Neuronal stem cell (in vitro differentiated cells): ENCODE data around the gene ATP2A1.

Source experiments
- DNase-seq: peaks from one replicate; pipeline ENCODE4 v3.0.0-alpha.2; 2013; ENCODE audit warnings: low spot score
- H2AFZ ChIP-seq: one replicate; pipeline ENCODE4 v1.6.1; 2013; ENCODE audit warnings: mild to moderate bottlenecking, low read length, inconsistent platforms
- H2AK5ac ChIP-seq: 2 replicates; pipeline ENCODE4 v1.6.1; 2013; ENCODE audit warnings: low read depth, mild to moderate bottlenecking, inconsistent platforms, low read length, moderate library complexity, mixed read lengths
- H2BK120ac ChIP-seq: 2 replicates; pipeline ENCODE4 v1.6.1; 2013; ENCODE audit warnings: low read depth, mild to moderate bottlenecking, inconsistent platforms, low read length, moderate library complexity, mixed read lengths
- H2BK12ac ChIP-seq: one replicate; pipeline ENCODE4 v1.6.1; 2013; ENCODE audit warnings: low read length, inconsistent platforms
- H2BK15ac ChIP-seq: 2 replicates; pipeline ENCODE4 v1.6.1; 2013; ENCODE audit warnings: mild to moderate bottlenecking, low read length, inconsistent platforms, mixed read lengths
- H2BK5ac ChIP-seq: one replicate; pipeline ENCODE4 v1.6.1; 2013; ENCODE audit warnings: inconsistent platforms, mild to moderate bottlenecking, low read length, moderate library complexity
- H3K14ac ChIP-seq: one replicate; pipeline ENCODE4 v1.6.1; 2013; ENCODE audit warnings: low read length, inconsistent platforms
- H3K18ac ChIP-seq: 2 replicates; pipeline ENCODE4 v1.6.1; 2013; ENCODE audit warnings: low read length, inconsistent platforms
- H3K23ac ChIP-seq: 2 replicates; pipeline ENCODE4 v1.6.1; 2013; ENCODE audit warnings: low read depth, mild to moderate bottlenecking, mixed read lengths, low read length, inconsistent platforms; ENCODE audit not compliant: poor library complexity
- H3K27ac ChIP-seq: replicated peaks from 3 replicates; pipeline ENCODE4 v1.5.1; 2013; ENCODE audit warnings: low read length, inconsistent platforms
- H3K27me3 ChIP-seq, 3 experiments: 2 replicates each; pipeline ENCODE4 v1.6.1; 2013; ENCODE audit warnings: low read length in 3 of 3, mild to moderate bottlenecking in 2 of 3, inconsistent platforms in 1 of 3, low read depth in 1 of 3, mixed read lengths in 1 of 3, moderate library complexity in 1 of 3; ENCODE audit not compliant: control insufficient read depth in 3 of 3, insufficient read depth in 3 of 3
- H3K36me3 ChIP-seq, 2 donors: replicated peaks in 1 of 2; 2 replicates each; pipeline ENCODE4 v1.6.1; 2013; ENCODE audit warnings: low read length in 2 of 2; ENCODE audit not compliant: control insufficient read depth in 2 of 2, insufficient read depth in 2 of 2
- H3K4ac ChIP-seq: 2 replicates; pipeline ENCODE4 v1.6.1; 2013; ENCODE audit warnings: inconsistent platforms, mild to moderate bottlenecking, low read length, moderate library complexity
- H3K4me1 ChIP-seq, 2 donors: 1 replicate in 1 of 2; 2 replicates in 1 of 2; pipeline ENCODE4 v1.6.1; 2013; ENCODE audit warnings: low read length in 2 of 2, low read depth in 1 of 2; ENCODE audit not compliant: control insufficient read depth in 2 of 2, insufficient read depth in 1 of 2
- H3K4me2 ChIP-seq: one replicate; pipeline ENCODE4 v1.6.1; 2013; ENCODE audit warnings: mild to moderate bottlenecking, low read length, inconsistent platforms; ENCODE audit not compliant: insufficient read depth, poor library complexity, severe bottlenecking
- H3K4me3 ChIP-seq, 2 donors: 2 replicates each; pipeline ENCODE4 v1.5.1; 2013; ENCODE audit warnings: low read length in 2 of 2, mild to moderate bottlenecking in 2 of 2, inconsistent platforms in 1 of 2, moderate library complexity in 1 of 2
- H3K79me1 ChIP-seq: one replicate; pipeline ENCODE4 v1.6.1; 2013; ENCODE audit warnings: low read depth, mild to moderate bottlenecking, inconsistent platforms, low read length, moderate library complexity
- H3K9ac ChIP-seq: one replicate; pipeline ENCODE4 v1.6.1; 2013; ENCODE audit warnings: mild to moderate bottlenecking, low read depth, low read length, inconsistent platforms; ENCODE audit not compliant: poor library complexity
- H3K9me3 ChIP-seq, 2 donors: replicated peaks in 1 of 2; 2 replicates each; pipeline versions ENCODE3 to v1.6.1; 2013; ENCODE audit warnings: low read length in 2 of 2, mild to moderate bottlenecking in 2 of 2, inconsistent platforms in 1 of 2, low read depth in 1 of 2, mixed read lengths in 1 of 2, moderate library complexity in 1 of 2; ENCODE audit not compliant: control insufficient read depth in 2 of 2, insufficient read depth in 1 of 2
- H4K8ac ChIP-seq: one replicate; pipeline ENCODE4 v1.6.1; 2013; ENCODE audit warnings: low read depth, mild to moderate bottlenecking, inconsistent platforms, low read length, moderate library complexity
- H4K91ac ChIP-seq: one replicate; pipeline ENCODE4 v1.6.1; 2013; ENCODE audit warnings: low read length, low read depth, mild to moderate bottlenecking, inconsistent platforms; ENCODE audit not compliant: poor library complexity
- WGBS, 2 donors: extraction: QIAGEN DNeasy Blood & Tissue Kit; methylation state at CpG; one replicate each; pipeline ENCODE4 v1.1.7; 2013; ENCODE audit warnings: missing lambda C conversion rate in 2 of 2, mixed read lengths in 1 of 2; ENCODE audit not compliant: insufficient read length in 2 of 2, insufficient replicate concordance in 1 of 2; ENCODE audit errors: extremely low coverage in 2 of 2; 5-methylcytosine and 5-hydroxymethylcytosine counted together

The ATP2A1 gene

DNA sequence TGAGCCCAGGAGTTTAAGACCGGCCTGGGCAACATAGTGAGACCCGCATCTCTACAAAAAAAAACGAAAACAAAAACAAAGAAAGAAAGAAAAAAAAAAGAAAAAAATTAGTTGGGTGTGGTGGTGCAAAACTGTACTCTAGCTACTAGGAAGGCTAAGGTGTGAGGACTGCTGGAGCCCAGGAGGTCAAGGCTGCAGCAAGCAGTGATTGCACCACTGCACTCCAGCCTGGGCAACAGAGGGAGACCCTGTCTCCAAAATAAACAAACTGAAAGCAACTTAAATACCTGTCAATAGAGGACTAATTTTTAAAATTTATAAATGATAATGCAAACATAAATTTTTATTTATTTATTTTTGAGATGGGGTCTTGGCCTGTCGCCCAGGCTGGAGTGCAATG is 17.3 kb downstream of the ATP2A1 start:
- no peak overlapping the region for H3K9ac ChIP-seq
- H3K4me2 ChIP-seq = no peak overlapping the region
- no peak overlapping the region for H4K8ac ChIP-seq
- H2AFZ ChIP-seq = no peak overlapping the region
- no peaks in the 10 kb centered on the region for H3K79me1 ChIP-seq
- H2BK15ac ChIP-seq = no peak overlapping the region
- H3K9me3 ChIP-seq = no peaks in the 10 kb centered on the region
- H3K36me3 ChIP-seq = peaks cover 5 to 14% of the 10 kb centered on the region in 2 donors
- no peak overlapping the region for H3K27ac ChIP-seq
- H3K23ac ChIP-seq = no peak overlapping the region
- H2BK5ac ChIP-seq = no peak overlapping the region
- H3K14ac ChIP-seq = no peak overlapping the region
- H2BK12ac ChIP-seq = no peak overlapping the region
- H3K4me3 ChIP-seq = no peak overlapping the region
- no peak overlapping the region for H3K4ac ChIP-seq
- H3K4me1 ChIP-seq = no peaks in the 10 kb centered on the region
- no peaks in the 10 kb centered on the region for H3K27me3 ChIP-seq
- H3K18ac ChIP-seq = no peak overlapping the region
- WGBS, 2 donors = no CpG with 5 or more reads among the region's 4 CpGs
- DNase-seq = no peak
- H2BK120ac ChIP-seq = no peak overlapping the region
- H2AK5ac ChIP-seq = no peak overlapping the region
- no peak overlapping the region for H4K91ac ChIP-seq

DNA sequence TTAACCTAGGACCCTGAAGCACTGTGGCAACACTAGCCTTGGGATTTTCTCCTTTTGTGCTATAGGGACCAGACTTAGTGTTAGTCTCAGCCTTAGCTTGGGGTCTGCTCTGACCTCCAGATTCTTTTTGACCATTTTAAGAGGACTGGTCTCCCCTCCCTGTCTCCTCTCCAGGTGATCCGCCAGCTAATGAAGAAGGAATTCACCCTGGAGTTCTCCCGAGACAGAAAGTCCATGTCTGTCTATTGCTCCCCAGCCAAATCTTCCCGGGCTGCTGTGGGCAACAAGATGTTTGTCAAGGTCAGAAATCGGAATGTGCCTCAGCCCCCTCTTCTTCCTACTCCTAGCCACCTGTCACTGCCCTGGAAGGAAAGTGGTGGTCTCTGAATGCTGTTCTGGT is 19.5 kb downstream of the ATP2A1 start:
- Histone ChIP-seq H4K91ac (no peak overlapping the region), H2BK120ac (no peak overlapping the region), H3K18ac (no peak overlapping the region), H2AFZ (no peak overlapping the region), H3K9ac (no peak overlapping the region), H3K4me1 (no peaks in the 10 kb centered on the region), H2BK15ac (no peak overlapping the region), H2BK5ac (no peak overlapping the region), H3K27ac (no peak overlapping the region), H3K9me3 (no peaks in the 10 kb centered on the region), H3K4me2 (no peak overlapping the region), H4K8ac (no peak overlapping the region), H2BK12ac (no peak overlapping the region), H2AK5ac (no peak overlapping the region), H3K23ac (no peak overlapping the region), H3K4ac (no peak overlapping the region), H3K79me1 (no peaks in the 10 kb centered on the region), H3K4me3 (no peak overlapping the region), H3K36me3 (peaks cover 5 to 15% of the 10 kb centered on the region in 2 donors), H3K27me3 (no peaks in the 10 kb centered on the region), H3K14ac (no peak overlapping the region)
- no CpG with 5 or more reads among the region's 4 CpGs for whole genome bisulfite sequencing, 2 donors
- DNase-seq = no peak

DNA sequence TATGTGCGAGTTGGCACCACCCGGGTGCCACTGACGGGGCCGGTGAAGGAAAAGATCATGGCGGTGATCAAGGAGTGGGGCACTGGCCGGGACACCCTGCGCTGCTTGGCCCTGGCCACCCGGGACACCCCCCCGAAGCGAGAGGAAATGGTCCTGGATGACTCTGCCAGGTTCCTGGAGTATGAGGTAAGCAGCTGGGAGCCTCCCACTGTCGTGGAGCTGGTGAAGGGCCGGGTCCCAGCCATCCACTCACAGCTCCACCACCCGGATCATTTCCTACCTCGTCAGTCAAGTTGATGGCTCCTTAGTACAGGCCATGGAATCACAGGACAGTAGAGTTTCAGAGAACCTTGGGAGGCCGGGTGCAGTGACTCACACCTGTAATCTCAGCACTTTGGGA is 20.0 kb downstream of the ATP2A1 start:
- no peaks in the 10 kb centered on the region for H3K27me3 ChIP-seq
- no peak overlapping the region for H2BK12ac ChIP-seq
- H3K4ac ChIP-seq = no peak overlapping the region
- no peak overlapping the region for H4K8ac ChIP-seq
- H2AFZ ChIP-seq = no peak overlapping the region
- H3K4me2 ChIP-seq = no peak overlapping the region
- no peak overlapping the region for H4K91ac ChIP-seq
- no peak overlapping the region for H3K9ac ChIP-seq
- no peak overlapping the region for H3K18ac ChIP-seq
- H3K36me3 ChIP-seq = peaks cover 5 to 15% of the 10 kb centered on the region in 2 donors
- no peak overlapping the region for H2BK120ac ChIP-seq
- H3K9me3 ChIP-seq = no peaks in the 10 kb centered on the region
- no peak overlapping the region for H2BK5ac ChIP-seq
- DNase-seq = no peak
- H3K4me3 ChIP-seq = no peak overlapping the region
- H3K14ac ChIP-seq = peak overlapping the region; percentile 2
- WGBS, 2 donors = no CpG with 5 or more reads among the region's 15 CpGs
- H3K27ac ChIP-seq = no peak overlapping the region
- no peaks in the 10 kb centered on the region for H3K79me1 ChIP-seq
- no peak overlapping the region for H3K23ac ChIP-seq
- no peaks in the 10 kb centered on the region for H3K4me1 ChIP-seq
- H2BK15ac ChIP-seq = no peak overlapping the region
- H2AK5ac ChIP-seq = no peak overlapping the region

DNA sequence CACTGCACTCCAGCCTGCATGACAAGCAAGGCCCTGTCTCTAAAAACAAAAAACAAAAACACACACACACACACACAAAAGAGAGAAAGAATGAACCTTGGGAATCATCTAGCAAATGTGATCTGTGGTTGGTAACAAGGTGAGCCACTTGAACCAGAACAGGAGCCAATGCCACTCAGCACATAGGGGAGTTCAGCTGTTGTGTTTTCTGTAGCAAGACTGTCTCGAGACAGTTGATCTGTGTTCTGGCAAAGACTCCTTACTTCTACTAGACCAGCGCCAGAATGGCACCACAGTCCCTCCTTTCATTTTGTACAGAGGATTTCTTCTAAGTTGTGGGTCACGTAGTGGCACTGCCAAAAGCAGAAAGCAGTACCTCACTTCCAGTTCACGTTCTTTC is 20.7 kb downstream of the ATP2A1 start:
- Histone ChIP-seq H3K18ac (no peak overlapping the region), H3K14ac (no peak overlapping the region), H3K23ac (no peak overlapping the region), H2BK15ac (no peak overlapping the region), H3K4me2 (no peak overlapping the region), H2BK12ac (no peak overlapping the region), H2BK120ac (no peak overlapping the region), H3K79me1 (no peaks in the 10 kb centered on the region), H2AK5ac (no peak overlapping the region), H3K4ac (no peak overlapping the region), H3K4me1 (no peaks in the 10 kb centered on the region), H4K91ac (no peak overlapping the region), H3K27me3 (no peaks in the 10 kb centered on the region), H3K9ac (no peak overlapping the region), H2BK5ac (no peak overlapping the region), H2AFZ (no peak overlapping the region), H3K9me3 (no peaks in the 10 kb centered on the region), H3K36me3 (peaks cover 5 to 16% of the 10 kb centered on the region in 2 donors), H4K8ac (no peak overlapping the region), H3K4me3 (no peak overlapping the region), H3K27ac (no peak overlapping the region)
- no peak for DNase-seq
- no CpG with 5 or more reads among the region's 4 CpGs for WGBS, 2 donors
